Measurements from ENCODE around the gene PRKRIP1.

The PRKRIP1 gene

GRCh38 chr7:102439963-102440795 lies 44.0 kb downstream of the PRKRIP1 start:
- TF ChIP-seq, protein P1, sequence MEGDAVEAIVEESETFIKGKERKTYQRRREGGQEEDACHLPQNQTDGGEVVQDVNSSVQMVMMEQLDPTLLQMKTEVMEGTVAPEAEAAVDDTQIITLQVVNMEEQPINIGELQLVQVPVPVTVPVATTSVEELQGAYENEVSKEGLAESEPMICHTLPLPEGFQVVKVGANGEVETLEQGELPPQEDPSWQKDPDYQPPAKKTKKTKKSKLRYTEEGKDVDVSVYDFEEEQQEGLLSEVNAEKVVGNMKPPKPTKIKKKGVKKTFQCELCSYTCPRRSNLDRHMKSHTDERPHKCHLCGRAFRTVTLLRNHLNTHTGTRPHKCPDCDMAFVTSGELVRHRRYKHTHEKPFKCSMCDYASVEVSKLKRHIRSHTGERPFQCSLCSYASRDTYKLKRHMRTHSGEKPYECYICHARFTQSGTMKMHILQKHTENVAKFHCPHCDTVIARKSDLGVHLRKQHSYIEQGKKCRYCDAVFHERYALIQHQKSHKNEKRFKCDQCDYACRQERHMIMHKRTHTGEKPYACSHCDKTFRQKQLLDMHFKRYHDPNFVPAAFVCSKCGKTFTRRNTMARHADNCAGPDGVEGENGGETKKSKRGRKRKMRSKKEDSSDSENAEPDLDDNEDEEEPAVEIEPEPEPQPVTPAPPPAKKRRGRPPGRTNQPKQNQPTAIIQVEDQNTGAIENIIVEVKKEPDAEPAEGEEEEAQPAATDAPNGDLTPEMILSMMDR (IDR thresholded peaks at IDR 0.05; ENCODE audit: control extremely low read depth, extremely low read depth, low read depth, missing control alignments), result no peak
- ChIA-PET POLR2A (no interaction called here), CTCF (interaction anchor here (1.1 to 3.6 kb wide), 4 partner anchors 10 to 36 kb away, joined by 5 to 23 read pairs (median 8); no protein-coding TSS in a partner anchor)
- no peak for DNase-seq (ENCODE audit: extremely low spot score)

GRCh38 chr7:102444961-102445673 lies 49.0 kb downstream of the PRKRIP1 start:
- DNase-seq (ENCODE audit: extremely low spot score), result peak; percentile 78
- CTCF ChIA-PET, result interaction anchor here (0.9 to 3.5 kb wide), 6 partner anchors 9 to 50 kb away, joined by 3 to 13 read pairs (median 4); no protein-coding TSS in a partner anchor
- POLR2A ChIA-PET, result interaction anchor here (0.6 to 0.7 kb wide), 2 partner anchors 10 to 11 kb away, joined by 4 read pairs; no protein-coding TSS in a partner anchor
- TF ChIP-seq, protein P1 (IDR thresholded peaks at IDR 0.05; ENCODE audit: control extremely low read depth, extremely low read depth, low read depth, missing control alignments), result no peak

DNA sequence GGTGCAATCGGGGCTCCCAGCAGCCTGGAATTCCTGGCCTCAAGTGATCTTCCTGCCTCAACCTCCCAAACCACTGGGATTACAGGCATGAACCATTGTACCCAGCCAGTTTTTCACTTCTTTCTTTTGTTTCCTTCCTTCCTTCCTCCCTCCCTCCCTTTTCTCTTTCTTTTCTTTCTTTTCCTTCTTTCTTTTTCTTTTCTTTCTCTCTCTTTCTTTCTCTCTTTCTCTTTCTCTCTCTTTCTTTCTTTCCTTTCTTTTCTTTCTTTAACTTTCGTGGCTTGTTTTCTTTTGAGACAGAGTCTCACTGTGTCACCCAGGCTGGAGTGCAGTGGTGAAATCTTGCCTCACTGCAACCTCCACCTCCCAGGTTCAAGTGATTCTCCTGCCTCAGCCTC lies 49.5 kb downstream of the PRKRIP1 start:
- TF ChIP-seq, protein P1 (IDR thresholded peaks at IDR 0.05; ENCODE audit: control extremely low read depth, extremely low read depth, low read depth, missing control alignments), result no peak
- no peak for DNase-seq (ENCODE audit: extremely low spot score)
- CTCF ChIA-PET, result interaction anchor here (1.5 to 3.5 kb wide), 4 partner anchors 11 to 50 kb away, joined by 4 to 13 read pairs (median 7); no protein-coding TSS in a partner anchor
- POLR2A ChIA-PET, result interaction anchor here (0.6 kb wide), 1 partner anchor 10 kb away, joined by 4 read pairs; no protein-coding TSS in a partner anchor

DNA sequence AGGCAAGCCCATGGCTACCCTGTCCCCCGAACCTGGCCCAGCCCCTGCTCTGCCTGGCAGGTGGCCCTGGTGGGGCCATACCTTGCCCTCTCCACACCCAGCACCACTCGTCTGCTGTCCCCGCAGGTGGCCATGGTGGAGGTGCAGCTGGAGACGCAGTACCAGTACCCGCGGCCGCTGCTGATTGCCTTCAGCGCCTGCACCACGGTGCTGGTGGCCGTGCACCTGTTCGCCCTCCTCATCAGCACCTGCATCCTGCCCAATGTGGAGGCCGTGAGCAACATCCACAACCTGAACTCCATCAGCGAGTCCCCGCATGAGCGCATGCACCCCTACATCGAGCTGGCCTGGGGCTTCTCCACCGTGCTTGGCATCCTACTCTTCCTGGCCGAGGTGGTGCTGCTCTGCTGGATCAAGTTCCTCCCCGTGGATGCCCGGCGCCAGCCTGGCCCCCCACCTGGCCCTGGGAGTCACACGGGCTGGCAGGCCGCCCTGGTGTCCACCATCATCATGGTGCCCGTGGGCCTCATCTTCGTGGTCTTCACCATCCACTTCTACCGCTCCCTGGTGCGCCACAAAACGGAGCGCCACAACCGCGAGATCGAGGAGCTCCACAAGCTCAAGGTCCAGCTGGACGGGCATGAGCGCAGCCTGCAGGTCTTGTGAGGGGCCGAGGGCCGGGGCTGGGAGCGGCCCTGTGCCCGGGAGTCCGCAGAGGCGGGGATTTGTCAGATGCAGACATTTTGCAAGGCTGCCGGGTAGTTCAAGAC lies 50.4 kb downstream of the PRKRIP1 start:
- TF ChIP-seq, protein P1 (IDR thresholded peaks at IDR 0.05; ENCODE audit: control extremely low read depth, extremely low read depth, low read depth, missing control alignments), result no peak
- DNase-seq (ENCODE audit: extremely low spot score), result no peak
- ChIA-PET CTCF (interaction anchor here (3.5 kb wide), 1 partner anchor 21 kb away, joined by 13 read pairs; no protein-coding TSS in a partner anchor), POLR2A (no interaction called here)

DNA sequence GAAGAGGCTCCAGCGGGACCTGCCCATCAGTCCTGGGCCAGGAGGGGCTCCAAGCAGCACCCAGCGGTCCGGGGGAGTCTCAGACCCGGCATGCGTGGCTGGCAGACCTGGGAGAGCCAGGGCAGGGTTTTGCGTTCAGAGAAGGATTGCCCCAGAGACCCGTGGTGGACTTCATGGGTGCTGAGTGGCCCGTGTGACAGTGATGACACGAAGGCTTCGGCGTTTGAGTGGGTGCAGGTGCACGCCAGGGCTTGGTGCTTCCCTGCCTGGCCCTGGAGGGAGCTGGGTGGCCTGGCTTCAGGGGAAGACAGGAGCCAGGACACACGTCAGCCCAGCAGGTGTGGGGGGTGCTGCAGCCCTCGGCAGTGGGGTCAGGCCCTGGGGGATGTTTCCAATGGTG lies 51.1 kb downstream of the PRKRIP1 start:
- no peak for DNase-seq (ENCODE audit: extremely low spot score)
- ChIA-PET POLR2A (interaction anchor here (1.3 kb wide), 1 partner anchor 9 kb away, joined by 3 read pairs; no protein-coding TSS in a partner anchor), CTCF (interaction anchor here (1.3 kb wide), 1 partner anchor 42 kb away, joined by 5 read pairs; no protein-coding TSS in a partner anchor)
- TF ChIP-seq, protein P1 (IDR thresholded peaks at IDR 0.05; ENCODE audit: control extremely low read depth, extremely low read depth, low read depth, missing control alignments), result no peak

All from GM10248 (cell line).